Body of pancreas (tissue), 4 donors: ENCODE measurements around the gene KRTAP17-1. TPM values are rescaled to one million over a fixed set of nuclear protein-coding genes. Genes with fewer than 3 reads are reported as not detected.

Experiments used
- ATAC-seq: fragments of 150-250 bp; one replicate; pipeline ENCODE4 v1.9.1; 2016
- DNase-seq, 4 donors: peaks; one replicate each; pipeline ENCODE4 v3.0.0-alpha.2; 2019
- H3K27ac ChIP-seq, 4 donors: fragments of 200-600 bp; sonication (generic); 1 replicate in 3 of 4; 2 replicates in 1 of 4; pipeline versions ENCODE4 v1.5.1 to v1.6.1; 2016 to 2019; ENCODE audit warnings: mild to moderate bottlenecking in 1 of 4, mixed read lengths in 1 of 4, moderate library complexity in 1 of 4
- H3K27me3 ChIP-seq, 2 donors: fragments of 200-600 bp; sonication (generic); one replicate each; pipeline ENCODE4 v1.6.0; 2016; ENCODE audit warnings: mild to moderate bottlenecking in 1 of 2
- H3K36me3 ChIP-seq, 2 donors: fragments of 200-600 bp; sonication (generic); replicated peaks in 1 of 2; 2 replicates each; pipeline ENCODE4 v1.5.1; 2016; ENCODE audit warnings: low read depth in 2 of 2; ENCODE audit not compliant: insufficient read depth in 1 of 2
- H3K4me1 ChIP-seq: fragments of 200-600 bp; sonication (generic); one replicate; pipeline ENCODE4 v1.6.0; 2016
- H3K4me3 ChIP-seq, 2 donors: fragments of 200-600 bp; sonication (generic); 1 replicate in 1 of 2; 2 replicates in 1 of 2; pipeline ENCODE4 v1.5.1; 2016 to 2019
- H3K9me3 ChIP-seq, 3 donors: fragments of 200-600 bp; sonication (generic); 1 replicate in 2 of 3; 2 replicates in 1 of 3; pipeline ENCODE4 v1.5.1; 2016
- CTCF ChIP-seq, 7 experiments: fragments of 450-650 bp in 4 of 7; fragments of 200-600 bp in 3 of 7; sonication (generic) in 3 of 7; IDR thresholded peaks; one replicate each; pipeline ENCODE4 v1.5.1; 2016 to 2019; ENCODE audit warnings: antibody characterized with exemption in 7 of 7
- POLR2A ChIP-seq, 3 donors: fragments of 450-650 bp; IDR thresholded peaks; one replicate each; pipeline ENCODE4 v1.6.1; 2016; ENCODE audit warnings: antibody characterized with exemption in 3 of 3, mild to moderate bottlenecking in 2 of 3
- WGBS, 2 donors: methylation state at CpG; one replicate each; pipeline ENCODE4 v1.1.5; 2017; 5-methylcytosine and 5-hydroxymethylcytosine counted together
- intact Hi-C: fragments of 100-400 bp; cut with DNase I; formaldehyde crosslinking; loops from one replicate; pipeline ENCODE4 v1.15.1; 2023
- small RNA-seq: library from RNA; depleted of rRNA; stranded (forward); fragments of <200 nt; gene quantifications from one replicate; pipeline ENCODE3, GENCODE V24; 2016
- total RNA-seq, 2 donors: library from RNA; depleted of rRNA; stranded (reverse); fragments of >200 nt; gene quantifications; one replicate each; pipeline ENCODE4 v1.1.0, GENCODE V29; 2016

Gene KRTAP17-1
- total RNA-seq, 2 donors from 2014 or later, result not detected

GRCh38 chr17:41267711-41268110 lies 47.8 kb downstream of the KRTAP17-1 start:
- no peak for ATAC-seq
- no peak overlapping the region for H3K4me3 ChIP-seq
- TF ChIP-seq POLR2A (IDR thresholded peaks at IDR 0.05) (no peak), CTCF (IDR thresholded peaks at IDR 0.05) (no peak)
- WGBS, 2 donors, result no CpG with 5 or more reads among the region's 3 CpGs
- DNase-seq, result no peak
- no peaks in the 10 kb centered on the region for H3K4me1 ChIP-seq
- H3K36me3 ChIP-seq, result no peaks in the 10 kb centered on the region
- no peak overlapping the region for H3K27ac ChIP-seq
- intact Hi-C loops, result no loop called here
- no peaks in the 10 kb centered on the region for H3K9me3 ChIP-seq
- H3K27me3 ChIP-seq, result no peaks in the 10 kb centered on the region

- Histone ChIP-seq H3K36me3 (no peaks in the 10 kb centered on the region), H3K4me1 (no peaks in the 10 kb centered on the region), H3K27ac (no peak within 1 kb of the TSS), H3K4me3 (no peak within 1 kb of the TSS), H3K9me3 (no peaks in the 10 kb centered on the region), H3K27me3 (no peaks in the 10 kb centered on the region)
- DNase-seq (no peak), ATAC-seq (no peak)
- 22% methylated on average over 2 of the region's 2 CpGs for WGBS, 2 donors
- intact Hi-C loops, result no loop called here
- TF ChIP-seq POLR2A (IDR thresholded peaks at IDR 0.05) (no peak), CTCF (IDR thresholded peaks at IDR 0.05) (no peak)
Observed at GRCh38 chr17:41265078-41265477, 50.4 kb downstream of the KRTAP17-1 start, which contains the start of gene KRTAP9-6. Gene KRTAP9-6 (plus strand): TSS chr17:41265378. CDS start chr17:41265378, 0 bp downstream.

Small RNA genes lying within 50 kb of the gene (small RNA-seq; reads per million reads assigned to genes)
- gene KRTAP9-10P, result not detected

Other genes with a start within 250 kb of the KRTAP17-1 start
- gene KRTAP2-4, start 249.8 kb downstream of the KRTAP17-1 start, total RNA-seq, result not detected
- gene KRTAP4-7, start 231.6 kb downstream of the KRTAP17-1 start, total RNA-seq, result not detected
- not detected for gene KRTAP4-8, start 217.6 kb downstream of the KRTAP17-1 start, total RNA-seq
- gene KRTAP4-16, start 213.5 kb downstream of the KRTAP17-1 start, total RNA-seq, result not detected
- not detected for gene KRTAP4-9, start 210.3 kb downstream of the KRTAP17-1 start, total RNA-seq
- not detected for gene KRTAP4-11, start 197.3 kb downstream of the KRTAP17-1 start, total RNA-seq
- not detected for gene KRTAP4-12, start 191.5 kb downstream of the KRTAP17-1 start, total RNA-seq
- gene KRTAP4-6, start 175.2 kb downstream of the KRTAP17-1 start, total RNA-seq, result not detected
- not detected for gene KRTAP4-5, start 165.9 kb downstream of the KRTAP17-1 start, total RNA-seq
- gene KRTAP4-4, start 155.0 kb downstream of the KRTAP17-1 start, total RNA-seq, result not detected
- not detected for gene KRTAP4-3, start 147.5 kb downstream of the KRTAP17-1 start, total RNA-seq
- not detected for gene KRTAP4-2, start 137.5 kb downstream of the KRTAP17-1 start, total RNA-seq
- gene KRTAP4-1, start 130.8 kb downstream of the KRTAP17-1 start, total RNA-seq, result not detected
- not detected for gene KRTAP9-1, start 125.8 kb downstream of the KRTAP17-1 start, total RNA-seq
- gene KRTAP9-2, start 89.1 kb downstream of the KRTAP17-1 start, total RNA-seq, result not detected
- not detected for gene KRTAP9-3, start 83.3 kb downstream of the KRTAP17-1 start, total RNA-seq
- gene KRTAP9-8, start 77.7 kb downstream of the KRTAP17-1 start, total RNA-seq, result not detected
- not detected for gene KRTAP9-4, start 66.0 kb downstream of the KRTAP17-1 start, total RNA-seq
- gene KRTAP9-9, start 60.3 kb downstream of the KRTAP17-1 start, total RNA-seq, result not detected
- gene KRTAP9-6, start 50.3 kb downstream of the KRTAP17-1 start, total RNA-seq, result not detected
- not detected for gene KRTAP9-7, start 40.0 kb downstream of the KRTAP17-1 start, total RNA-seq
- gene KRTAP29-1, start 12.9 kb downstream of the KRTAP17-1 start, total RNA-seq, result not detected
- not detected for gene KRTAP16-1, start 6.4 kb downstream of the KRTAP17-1 start, total RNA-seq
- not detected for gene KRT33A, start 35.1 kb upstream of the KRTAP17-1 start, total RNA-seq
- not detected for gene KRT33B, start 54.1 kb upstream of the KRTAP17-1 start, total RNA-seq
- not detected for gene KRT34, start 66.6 kb upstream of the KRTAP17-1 start, total RNA-seq
- gene KRT31, start 81.9 kb upstream of the KRTAP17-1 start, total RNA-seq, result not detected
- gene KRT37, start 108.9 kb upstream of the KRTAP17-1 start, total RNA-seq, result not detected
- not detected for gene KRT38, start 125.3 kb upstream of the KRTAP17-1 start, total RNA-seq
- not detected for gene KRT32, start 151.7 kb upstream of the KRTAP17-1 start, total RNA-seq
- not detected for gene KRT35, start 165.4 kb upstream of the KRTAP17-1 start, total RNA-seq
- not detected for gene KRT36, start 174.2 kb upstream of the KRTAP17-1 start, total RNA-seq
- gene KRT13, start 189.9 kb upstream of the KRTAP17-1 start, total RNA-seq, result not detected
- gene KRT15, start 203.2 kb upstream of the KRTAP17-1 start, total RNA-seq, result under 1 TPM in 1 of 2 donors, not detected in 1; 0.52 TPM
- 100 to 1,000 TPM in 1 of 2 donors, 10 to 100 TPM in 1; 77.5 to 121 TPM for gene KRT19, start 212.6 kb upstream of the KRTAP17-1 start, total RNA-seq